Dendritic cell treated with granulocyte-macrophage colony-stimulating factor and Interleukin-4, amounts not matched to agents 40 ng/mL and 50 ng/mL, for 4 days (primary cell): ENCODE results near the gene CASP9.

Source experiments
- H3K27ac Mint-ChIP-seq: one replicate; pipeline ENCODE4 v1.8.0; 2022; ENCODE audit warnings: mild to moderate bottlenecking, mixed read lengths
- H3K27me3 Mint-ChIP-seq: one replicate; pipeline ENCODE4 v1.8.0; 2022; ENCODE audit warnings: mild to moderate bottlenecking, mixed read lengths
- H3K36me3 Mint-ChIP-seq: one replicate; pipeline ENCODE4 v1.8.0; 2022; ENCODE audit warnings: low read depth, mixed read lengths
- H3K4me1 Mint-ChIP-seq: one replicate; pipeline ENCODE4 v1.8.0; 2022; ENCODE audit warnings: low read depth, mixed read lengths
- H3K4me3 Mint-ChIP-seq: one replicate; pipeline ENCODE4 v1.8.0; 2022; ENCODE audit warnings: mild to moderate bottlenecking, moderate library complexity, mixed read lengths
- H3K9me3 Mint-ChIP-seq: one replicate; pipeline ENCODE4 v1.8.0; 2022; ENCODE audit warnings: mixed read lengths
- intact Hi-C: fragments of 100-400 bp; cut with micrococcal nuclease; formaldehyde crosslinking; loops from one replicate; pipeline ENCODE4 v1.15.0; 2022

The CASP9 gene

GRCh38 chr1:15448877-15449462 lies 75.0 kb downstream of the CASP9 start:
- no peak overlapping the region for H3K4me3 Mint-ChIP-seq
- intact Hi-C loops = no loop called here
- H3K27ac Mint-ChIP-seq = no peak overlapping the region
- H3K36me3 Mint-ChIP-seq = no peaks in the 10 kb centered on the region
- H3K9me3 Mint-ChIP-seq = no peaks in the 10 kb centered on the region
- peaks cover 46% of the 10 kb centered on the region for H3K27me3 Mint-ChIP-seq
- peaks cover 13% of the 10 kb centered on the region for H3K4me1 Mint-ChIP-seq

DNA sequence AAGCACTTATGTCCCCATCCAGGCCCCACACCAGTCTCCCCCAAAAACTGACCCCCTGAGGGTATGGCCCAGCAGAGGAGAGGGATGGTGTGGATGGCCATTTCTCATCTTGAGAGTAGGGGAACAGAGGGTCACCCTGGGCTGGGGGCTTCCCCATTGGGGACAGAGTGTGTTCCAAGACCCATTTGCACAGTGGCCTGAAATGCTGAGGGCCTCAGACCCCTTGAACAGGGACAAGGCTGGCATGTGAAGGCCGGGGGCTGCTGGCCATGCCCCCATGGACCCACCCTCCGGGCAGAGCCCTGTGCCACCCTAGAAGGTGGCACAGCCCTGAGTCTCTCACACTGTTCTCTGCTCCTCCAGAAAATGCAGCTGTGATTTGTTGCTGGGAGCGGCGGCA lies 77.8 kb downstream of the CASP9 start:
- no peak overlapping the region for H3K4me3 Mint-ChIP-seq
- no peaks in the 10 kb centered on the region for H3K9me3 Mint-ChIP-seq
- peaks cover 56% of the 10 kb centered on the region for H3K27me3 Mint-ChIP-seq
- intact Hi-C loops = no loop called here
- peaks cover 13% of the 10 kb centered on the region for H3K4me1 Mint-ChIP-seq
- H3K27ac Mint-ChIP-seq = no peak overlapping the region
- H3K36me3 Mint-ChIP-seq = no peaks in the 10 kb centered on the region

GRCh38 chr1:15445390-15446122 lies 78.5 kb downstream of the CASP9 start:
- intact Hi-C loops = no loop called here
- H3K4me1 Mint-ChIP-seq = peaks cover 13% of the 10 kb centered on the region
- no peak overlapping the region for H3K27ac Mint-ChIP-seq
- H3K9me3 Mint-ChIP-seq = no peaks in the 10 kb centered on the region
- H3K36me3 Mint-ChIP-seq = no peaks in the 10 kb centered on the region
- H3K4me3 Mint-ChIP-seq = no peak overlapping the region
- peaks cover 55% of the 10 kb centered on the region for H3K27me3 Mint-ChIP-seq

DNA sequence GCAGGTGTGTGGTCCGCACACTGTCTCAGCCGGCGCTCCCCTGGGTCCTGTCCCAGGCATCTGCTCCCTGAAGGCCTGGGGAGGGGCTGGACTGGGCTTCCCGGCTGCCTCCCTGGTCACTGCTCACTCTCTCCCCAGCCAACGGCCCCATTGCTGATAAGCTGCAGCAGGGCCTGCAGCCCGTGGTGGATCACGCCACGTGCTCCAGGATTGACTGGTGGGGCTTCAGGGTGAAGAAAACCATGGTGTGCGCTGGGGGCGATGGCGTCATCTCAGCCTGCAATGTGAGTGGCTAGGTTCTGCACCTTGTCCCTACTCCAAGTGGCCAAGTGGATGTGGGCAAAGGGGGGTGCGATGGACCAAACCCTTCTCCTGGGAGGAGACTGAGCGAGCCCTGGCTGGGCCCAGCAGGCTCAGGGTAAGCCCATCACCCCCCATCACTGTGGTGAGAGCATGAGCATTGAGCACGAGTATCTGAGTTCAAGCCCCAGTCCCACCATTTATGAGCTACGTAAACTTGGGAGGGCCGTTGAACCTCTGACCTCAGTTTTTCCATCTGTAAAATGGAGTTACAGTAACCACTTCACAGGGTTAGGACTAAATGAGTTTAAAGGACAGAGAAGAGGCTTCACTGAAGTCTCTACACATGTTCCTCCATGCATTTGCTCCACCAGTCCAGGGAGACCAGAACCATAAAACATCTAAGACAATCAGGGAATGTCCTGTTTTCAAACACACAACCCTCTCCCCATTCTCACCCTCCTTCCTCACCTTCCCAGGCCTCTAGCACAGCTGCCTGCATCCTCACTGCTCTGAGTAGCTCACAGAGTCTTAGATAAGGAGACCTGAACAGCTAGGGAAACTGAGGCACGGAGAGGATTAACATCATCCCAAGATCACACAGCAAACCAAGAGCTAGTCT lies 79.3 kb downstream of the CASP9 start:
- H3K9me3 Mint-ChIP-seq = no peaks in the 10 kb centered on the region
- H3K36me3 Mint-ChIP-seq = no peaks in the 10 kb centered on the region
- H3K4me1 Mint-ChIP-seq = peaks cover 12% of the 10 kb centered on the region
- peaks cover 61% of the 10 kb centered on the region for H3K27me3 Mint-ChIP-seq
- H3K27ac Mint-ChIP-seq = no peak overlapping the region
- H3K4me3 Mint-ChIP-seq = no peak overlapping the region
- intact Hi-C loops = no loop called here

- H3K27ac Mint-ChIP-seq = no peak overlapping the region
- no peaks in the 10 kb centered on the region for H3K36me3 Mint-ChIP-seq
- intact Hi-C loops = no loop called here
- peaks cover 62% of the 10 kb centered on the region for H3K27me3 Mint-ChIP-seq
- H3K4me1 Mint-ChIP-seq = peaks cover 7% of the 10 kb centered on the region
- no peaks in the 10 kb centered on the region for H3K9me3 Mint-ChIP-seq
- no peak overlapping the region for H3K4me3 Mint-ChIP-seq
Observed at GRCh38 chr1:15443281-15443680, 80.7 kb downstream of the CASP9 start.

DNA sequence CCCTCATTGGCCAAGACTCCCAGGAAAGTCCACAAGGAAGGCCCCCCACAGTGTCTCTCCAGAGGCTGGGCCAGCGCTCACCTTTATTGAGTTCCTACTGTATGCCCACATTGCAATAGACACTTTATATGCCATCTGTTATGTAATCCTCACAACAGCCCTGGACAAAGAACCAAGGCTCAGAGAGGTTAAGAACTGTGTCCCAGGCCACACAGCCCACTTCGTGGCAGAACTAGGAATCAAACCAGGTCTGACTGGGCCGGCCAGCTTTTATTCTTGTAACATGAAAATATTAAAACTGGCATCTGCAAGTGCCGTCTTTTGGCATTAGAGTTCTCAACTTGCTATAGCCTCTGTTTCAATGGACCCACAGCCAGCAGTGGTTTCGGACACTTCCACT lies 81.3 kb downstream of the CASP9 start:
- H3K4me3 Mint-ChIP-seq = no peak overlapping the region
- no peak overlapping the region for H3K27ac Mint-ChIP-seq
- no peaks in the 10 kb centered on the region for H3K9me3 Mint-ChIP-seq
- H3K36me3 Mint-ChIP-seq = no peaks in the 10 kb centered on the region
- peaks cover 7% of the 10 kb centered on the region for H3K4me1 Mint-ChIP-seq
- intact Hi-C loops = no loop called here
- H3K27me3 Mint-ChIP-seq = peaks cover 62% of the 10 kb centered on the region

GRCh38 chr1:15442119-15442518 lies 81.9 kb downstream of the CASP9 start:
- Mint-ChIP-seq H3K4me3 (no peak overlapping the region), H3K4me1 (peaks cover 7% of the 10 kb centered on the region), H3K27ac (no peak overlapping the region), H3K9me3 (no peaks in the 10 kb centered on the region), H3K27me3 (peaks cover 57% of the 10 kb centered on the region), H3K36me3 (no peaks in the 10 kb centered on the region)
- intact Hi-C loops = no loop called here
